NCI-H2227 (cell line): ENCODE data around the gene NASP.

Experiments
- DNase-seq: peaks from one replicate; lab custom pipeline; 2025; ENCODE audit not compliant: unreplicated experiment; lab: John Stamatoyannopoulos, UW

NASP gene

GRCh38 chr1:45583666-45584350, at the start of gene NASP:
Gene NASP (plus strand): TSS chr1:45584041. CDS start chr1:45584147, 106 bp downstream.
- DNase-seq: peak; percentile 89

- DNase-seq: no peak
These were observed 47.7 kb upstream of the NASP start for GRCh38 chr1:45535988-45536766.

GRCh38 chr1:45536886-45537285, 47.0 kb upstream of the NASP start:
- DNase-seq: no peak

GRCh38 chr1:45541193-45541592, 42.6 kb upstream of the NASP start:
- DNase-seq: no peak

- DNase-seq: no peak
These were observed 41.2 kb upstream of the NASP start for GRCh38 chr1:45542591-45542990.

- DNase-seq: no peak
These were observed 40.0 kb upstream of the NASP start for GRCh38 chr1:45543581-45544417.

GRCh38 chr1:45544530-45544929, 39.3 kb upstream of the NASP start:
- no peak for DNase-seq

GRCh38 chr1:45545019-45545493, 38.8 kb upstream of the NASP start:
- DNase-seq: no peak

- DNase-seq: no peak
These were observed 38.1 kb upstream of the NASP start for GRCh38 chr1:45545553-45546310.

GRCh38 chr1:45550401-45551351, 33.2 kb upstream of the NASP start, which contains the start of gene AKR1A1:
Gene AKR1A1 (plus strand): TSS chr1:45550826. CDS start chr1:45561795, 10,969 bp downstream.
- DNase-seq: peak; percentile 95

GRCh38 chr1:45551684-45552083, 32.2 kb upstream of the NASP start:
- no peak for DNase-seq

- peak; percentile 10 for DNase-seq
These were observed 31.5 kb upstream of the NASP start for GRCh38 chr1:45552331-45552730.

- no peak for DNase-seq
These were observed 29.6 kb upstream of the NASP start for GRCh38 chr1:45554198-45554597.

- peak; percentile 10 for DNase-seq
These were observed 26.4 kb upstream of the NASP start for GRCh38 chr1:45557422-45557944.

GRCh38 chr1:45563843-45564242, 20.0 kb upstream of the NASP start:
- DNase-seq: no peak

- no peak for DNase-seq
These were observed 17.1 kb upstream of the NASP start for GRCh38 chr1:45566722-45567121.

GRCh38 chr1:45567911-45568310, 15.9 kb upstream of the NASP start:
- DNase-seq: no peak

GRCh38 chr1:45568421-45568820, 15.4 kb upstream of the NASP start:
- DNase-seq: no peak

GRCh38 chr1:45569571-45569961, 14.3 kb upstream of the NASP start:
- DNase-seq: no peak
